Kidney epithelial cell (primary cell): ENCODE data around the gene TUBA3D. TPM values are rescaled to one million over a fixed set of nuclear protein-coding genes. Genes with fewer than 3 reads are reported as not detected.
"Not testable (repeated sequence)": the region's sequence is repeated elsewhere in the genome, so short reads cannot be mapped to it uniquely, and the experiment has no call there.

Experiments used
- DNase-seq: peaks from one replicate; pipeline ENCODE4 v3.0.0-alpha.2; 2010; ENCODE audit warnings: low read depth
- H3K27me3 ChIP-seq: 2 replicates; pipeline ENCODE4 v1.6.0; 2011; ENCODE audit warnings: low read length; ENCODE audit not compliant: control insufficient read depth, insufficient read depth
- H3K36me3 ChIP-seq: 2 replicates; pipeline ENCODE4 v1.5.1; 2011; ENCODE audit warnings: low read length; ENCODE audit not compliant: control insufficient read depth, insufficient read depth
- H3K4me3 ChIP-seq: 2 replicates; pipeline ENCODE4 v1.5.1; 2011; ENCODE audit warnings: low read depth, mild to moderate bottlenecking, control low read depth, low read length
- total RNA-seq: library from RNA; depleted of rRNA; stranded (reverse); fragments of >200 nt; gene quantifications from 2 replicates; pipeline ENCODE4 v1.2.3, GENCODE V29; 2015
- TF ChIP-seq, protein P1 (sequence below): IDR thresholded peaks from 2 replicates; pipeline ENCODE4 v1.5.1; 2011; ENCODE audit warnings: mild to moderate bottlenecking, moderate library complexity, low read length, control low read depth, inconsistent platforms; ENCODE audit not compliant: insufficient read depth, poor library complexity, severe bottlenecking

The TUBA3D gene
- total RNA-seq, 1 donor from 2014 or later: not detected

GRCh38 chr2:131504082-131504750 is 28.3 kb downstream of the TUBA3D start:
- H3K36me3 ChIP-seq, H3K4me3 ChIP-seq: not testable (repeated sequence)

DNA sequence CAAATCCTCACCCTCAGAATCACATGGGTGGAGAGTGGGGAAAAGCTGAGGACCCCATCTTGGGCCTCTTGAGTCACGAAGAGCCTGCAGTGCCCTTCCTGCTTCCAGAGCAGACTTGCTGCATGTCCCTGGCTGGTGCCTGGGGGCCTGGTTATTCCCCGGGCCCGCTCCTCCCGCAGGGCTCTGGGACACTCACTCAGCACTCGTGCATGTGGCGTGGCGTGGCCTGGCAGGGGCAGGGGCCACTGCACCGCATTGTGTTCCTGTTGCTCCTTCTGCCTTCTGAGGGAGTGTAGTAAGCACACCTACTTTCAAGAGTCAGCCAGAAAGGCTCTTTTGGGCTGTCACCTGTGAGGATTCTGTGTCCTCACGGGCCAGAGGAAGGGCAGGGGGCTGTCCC is 33.7 kb downstream of the TUBA3D start:
- Histone ChIP-seq H3K27me3 (no peaks in the 10 kb centered on the region), H3K36me3 (no peaks in the 10 kb centered on the region), H3K4me3 (no peak overlapping the region)
- DNase-seq: no peak
- TF ChIP-seq, protein P1, sequence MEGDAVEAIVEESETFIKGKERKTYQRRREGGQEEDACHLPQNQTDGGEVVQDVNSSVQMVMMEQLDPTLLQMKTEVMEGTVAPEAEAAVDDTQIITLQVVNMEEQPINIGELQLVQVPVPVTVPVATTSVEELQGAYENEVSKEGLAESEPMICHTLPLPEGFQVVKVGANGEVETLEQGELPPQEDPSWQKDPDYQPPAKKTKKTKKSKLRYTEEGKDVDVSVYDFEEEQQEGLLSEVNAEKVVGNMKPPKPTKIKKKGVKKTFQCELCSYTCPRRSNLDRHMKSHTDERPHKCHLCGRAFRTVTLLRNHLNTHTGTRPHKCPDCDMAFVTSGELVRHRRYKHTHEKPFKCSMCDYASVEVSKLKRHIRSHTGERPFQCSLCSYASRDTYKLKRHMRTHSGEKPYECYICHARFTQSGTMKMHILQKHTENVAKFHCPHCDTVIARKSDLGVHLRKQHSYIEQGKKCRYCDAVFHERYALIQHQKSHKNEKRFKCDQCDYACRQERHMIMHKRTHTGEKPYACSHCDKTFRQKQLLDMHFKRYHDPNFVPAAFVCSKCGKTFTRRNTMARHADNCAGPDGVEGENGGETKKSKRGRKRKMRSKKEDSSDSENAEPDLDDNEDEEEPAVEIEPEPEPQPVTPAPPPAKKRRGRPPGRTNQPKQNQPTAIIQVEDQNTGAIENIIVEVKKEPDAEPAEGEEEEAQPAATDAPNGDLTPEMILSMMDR: no peak

More at GRCh38 chr2:131504082-131504750, 28.3 kb downstream of the TUBA3D start:
- not testable (repeated sequence) for H3K27me3 ChIP-seq, DNase-seq

- H3K4me3 ChIP-seq, H3K36me3 ChIP-seq, H3K27me3 ChIP-seq: not testable (repeated sequence)
- peak; percentile 70 for DNase-seq
- TF ChIP-seq, protein P1: peak; percentile 50
These were observed 35.5 kb downstream of the TUBA3D start for GRCh38 chr2:131511291-131511968.

- not testable (repeated sequence) for DNase-seq, H3K4me3 ChIP-seq, H3K36me3 ChIP-seq, H3K27me3 ChIP-seq
These were observed 36.3 kb downstream of the TUBA3D start for GRCh38 chr2:131511969-131512870.

DNA sequence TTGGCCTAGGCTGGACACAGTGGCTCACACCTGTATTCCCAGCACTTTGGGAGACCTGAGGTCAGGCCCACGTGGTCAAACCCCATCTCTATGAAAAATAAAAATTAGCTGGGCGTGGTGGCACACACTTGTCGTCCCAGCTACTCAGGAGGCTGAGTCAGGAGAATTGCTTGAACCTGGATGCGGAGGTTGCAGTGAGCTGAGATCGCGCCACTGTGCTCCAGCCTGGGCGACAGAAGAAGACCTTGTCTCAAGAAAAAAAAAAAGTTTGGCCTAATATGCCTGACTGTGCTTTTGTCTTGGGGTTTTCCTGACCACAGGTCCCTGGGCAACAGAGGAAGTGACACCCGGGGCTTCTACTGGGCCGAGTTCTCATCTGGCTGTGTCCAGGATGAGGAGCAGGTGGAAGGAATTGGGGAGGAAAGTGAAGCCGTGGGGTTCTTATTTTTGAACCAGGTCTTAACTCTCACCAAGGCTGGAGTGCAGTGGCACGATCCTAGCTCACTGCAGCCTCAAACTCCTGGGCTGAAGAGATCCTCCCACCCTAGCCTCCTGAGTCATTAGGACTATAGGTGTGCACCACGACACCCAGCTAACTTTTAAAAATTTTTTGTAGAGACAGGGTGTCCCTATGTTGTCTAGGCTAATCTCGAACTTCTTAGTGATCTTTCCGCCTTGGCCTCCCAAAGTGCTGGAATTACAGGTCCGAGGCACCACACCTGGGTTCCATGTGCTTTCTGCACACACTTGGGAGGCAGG is 38.7 kb downstream of the TUBA3D start:
- not testable (repeated sequence) for H3K36me3 ChIP-seq, H3K27me3 ChIP-seq

GRCh38 chr2:131515235-131515634 is 39.3 kb downstream of the TUBA3D start:
- H3K4me3 ChIP-seq, H3K27me3 ChIP-seq, DNase-seq, H3K36me3 ChIP-seq: not testable (repeated sequence)

More for the DNA sequence above, 38.7 kb downstream of the TUBA3D start:
- not testable (repeated sequence) for DNase-seq, H3K4me3 ChIP-seq

DNA sequence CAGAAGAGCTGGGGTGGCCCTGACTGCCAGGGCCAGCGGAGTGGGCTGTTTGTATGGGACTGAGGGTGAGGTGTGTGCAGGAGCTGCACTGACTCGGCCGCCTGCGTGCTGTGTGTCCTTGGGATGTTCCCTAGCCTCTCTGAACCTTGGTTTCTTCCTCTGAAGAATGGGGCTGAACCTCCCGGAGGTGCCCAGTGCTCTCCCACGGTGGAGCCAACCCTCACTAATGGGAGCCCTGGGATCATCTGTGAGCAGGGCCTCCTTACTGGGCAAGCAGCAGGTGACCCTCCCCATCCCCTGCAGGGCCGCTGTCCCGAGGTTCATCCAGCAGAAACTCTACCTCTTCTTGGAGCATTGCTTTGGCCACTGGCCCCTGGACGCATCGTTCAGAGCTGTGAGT is 40.1 kb downstream of the TUBA3D start:
- no peaks in the 10 kb centered on the region for H3K36me3 ChIP-seq
- H3K27me3 ChIP-seq: no peaks in the 10 kb centered on the region
- no peak for DNase-seq
- TF ChIP-seq, protein P1: no peak
- H3K4me3 ChIP-seq: no peak overlapping the region
